ENCODE data around the gene FOXI1. TPM values are rescaled to one million over a fixed set of nuclear protein-coding genes. Genes with fewer than 3 reads are reported as not detected.

FOXI1 gene
- total RNA-seq, 1 donor: not detected

GRCh38 chr5:170069512-170069911 lies 36.2 kb upstream of the FOXI1 start:
- no peak for TF ChIP-seq CTCF (IDR thresholded peaks at IDR 0.05; ENCODE audit: insufficient read depth, low read depth, low read length)
- no peak for DNase-seq (ENCODE audit: low read depth)
- no peak overlapping the region for H3K4me3 ChIP-seq (ENCODE audit: low read depth, low read length)

- no peak overlapping the region for H3K4me3 ChIP-seq (ENCODE audit: low read depth, low read length)
- peak; percentile 71 for TF ChIP-seq CTCF (IDR thresholded peaks at IDR 0.05; ENCODE audit: insufficient read depth, low read depth, low read length)
- peak; percentile 46 for DNase-seq (ENCODE audit: low read depth)
Measured at GRCh38 chr5:170070556-170071412, 34.9 kb upstream of the FOXI1 start.

- DNase-seq (ENCODE audit: low read depth): no peak
- no peak for TF ChIP-seq CTCF (IDR thresholded peaks at IDR 0.05; ENCODE audit: insufficient read depth, low read depth, low read length)
- no peak overlapping the region for H3K4me3 ChIP-seq (ENCODE audit: low read depth, low read length)
Measured at GRCh38 chr5:170071748-170072147, 33.9 kb upstream of the FOXI1 start.

GRCh38 chr5:170075696-170076095 lies 30.0 kb upstream of the FOXI1 start:
- no peak overlapping the region for H3K4me3 ChIP-seq (ENCODE audit: low read depth, low read length)
- DNase-seq (ENCODE audit: low read depth): no peak
- TF ChIP-seq CTCF (IDR thresholded peaks at IDR 0.05; ENCODE audit: insufficient read depth, low read depth, low read length): no peak

- DNase-seq (ENCODE audit: low read depth): no peak
- no peak for TF ChIP-seq CTCF (IDR thresholded peaks at IDR 0.05; ENCODE audit: insufficient read depth, low read depth, low read length)
- no peak overlapping the region for H3K4me3 ChIP-seq (ENCODE audit: low read depth, low read length)
Measured at GRCh38 chr5:170076211-170076610, 29.5 kb upstream of the FOXI1 start.

GRCh38 chr5:170076739-170077138 lies 29.0 kb upstream of the FOXI1 start:
- H3K4me3 ChIP-seq (ENCODE audit: low read depth, low read length): no peak overlapping the region
- no peak for TF ChIP-seq CTCF (IDR thresholded peaks at IDR 0.05; ENCODE audit: insufficient read depth, low read depth, low read length)
- DNase-seq (ENCODE audit: low read depth): no peak
